ENCODE results near the gene SEMA3C.

- TF ChIP-seq CTCF (IDR thresholded peaks at IDR 0.05) (no peak), SIN3A (IDR thresholded peaks at IDR 0.05; ENCODE audit: borderline replicate concordance, insufficient read depth, low read depth, low read length) (no peak)
Measured at GRCh38 chr7:80819503-80819902, 99.3 kb downstream of the SEMA3C start.

Data from Panc1 (cell line).